ENCODE data around the gene GPR153. TPM values are rescaled to one million over a fixed set of nuclear protein-coding genes. Genes with fewer than 3 reads are reported as not detected.
A peak's percentile ranks its signal among the peaks of the same experiment; 100 is the strongest.

GPR153 gene
- total and polyA plus RNA-seq, 8 donors = 0.19 to 5.1 (median 0.93) TPM

DNA sequence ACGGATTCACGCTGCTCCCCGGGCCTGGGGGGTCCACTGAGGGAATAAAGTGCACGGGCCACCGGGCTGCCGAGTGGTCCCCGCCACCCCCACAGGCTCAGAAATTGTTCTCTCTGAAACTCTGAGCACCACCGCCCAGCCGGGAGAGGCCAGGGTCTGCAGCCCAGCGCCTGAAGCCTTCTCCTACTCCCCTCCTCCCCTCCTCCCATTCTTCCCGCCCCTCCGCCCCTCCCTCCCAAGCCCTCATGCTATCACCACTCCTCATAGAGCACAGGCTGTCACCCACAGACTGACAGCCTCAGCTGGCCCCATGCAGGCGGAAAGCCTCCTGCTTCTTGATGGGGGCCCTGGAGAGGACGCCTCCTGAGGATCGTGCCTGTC, 707 bp upstream of the GPR153 start:
- no peak overlapping the region for H3K4me3 ChIP-seq
- intact Hi-C loops (cut with DNase I) = no loop called here
- FAIRE-seq (no peak), DNase-seq (no peak), ATAC-seq (no peak)
- H3K9me3 ChIP-seq = no peaks in the 10 kb centered on the region
- H3K4me1 ChIP-seq = no peaks in the 10 kb centered on the region
- H3K27ac ChIP-seq = no peak overlapping the region
- no peaks in the 10 kb centered on the region for H3K27me3 ChIP-seq
- WGBS, 2 donors = 30 to 39% methylated on average over 9 to 15 of the region's 15 CpGs
- H3K36me3 ChIP-seq = no peaks in the 10 kb centered on the region
- TF ChIP-seq CTCF (IDR thresholded peaks at IDR 0.05) = no peak

GRCh38 chr1:6260433-6260934, 414 bp downstream of the GPR153 start:
- no peaks in the 10 kb centered on the region for H3K36me3 ChIP-seq
- no peaks in the 10 kb centered on the region for H3K9me3 ChIP-seq
- peak overlapping the region; percentile 12 to 55 (median 32) for H3K4me3 ChIP-seq
- TF ChIP-seq CTCF (IDR thresholded peaks at IDR 0.05) = no peak
- DNase-seq (peak in 2 of 6 donors; percentile 44 to 65), FAIRE-seq (no peak), ATAC-seq (peak in 3 of 4 donors; percentile 7 to 16 (median 12))
- no peaks in the 10 kb centered on the region for H3K4me1 ChIP-seq
- no peak overlapping the region for H3K27ac ChIP-seq
- intact Hi-C loops (cut with DNase I) = no loop called here
- 3 to 4% methylated on average over 30 to 61 of the region's 61 CpGs for WGBS, 2 donors
- H3K27me3 ChIP-seq = no peaks in the 10 kb centered on the region

- Histone ChIP-seq H3K27ac (no peak overlapping the region), H3K4me3 (peak overlapping the region; percentile 12 to 55 (median 24)), H3K27me3 (no peaks in the 10 kb centered on the region), H3K9me3 (no peaks in the 10 kb centered on the region), H3K36me3 (no peaks in the 10 kb centered on the region), H3K4me1 (no peaks in the 10 kb centered on the region)
- DNase-seq (peak in 5 of 6 donors; percentile 51 to 82 (median 59)), FAIRE-seq (no peak), ATAC-seq (peak; percentile 50 to 79 (median 75))
- 8 to 10% methylated on average over 42 to 46 of the region's 46 CpGs for WGBS, 2 donors
- TF ChIP-seq CTCF (IDR thresholded peaks at IDR 0.05) = no peak
- intact Hi-C loops (cut with DNase I) = no loop called here
These were observed 1.2 kb downstream of the GPR153 start for GRCh38 chr1:6259491-6260362.

DNA sequence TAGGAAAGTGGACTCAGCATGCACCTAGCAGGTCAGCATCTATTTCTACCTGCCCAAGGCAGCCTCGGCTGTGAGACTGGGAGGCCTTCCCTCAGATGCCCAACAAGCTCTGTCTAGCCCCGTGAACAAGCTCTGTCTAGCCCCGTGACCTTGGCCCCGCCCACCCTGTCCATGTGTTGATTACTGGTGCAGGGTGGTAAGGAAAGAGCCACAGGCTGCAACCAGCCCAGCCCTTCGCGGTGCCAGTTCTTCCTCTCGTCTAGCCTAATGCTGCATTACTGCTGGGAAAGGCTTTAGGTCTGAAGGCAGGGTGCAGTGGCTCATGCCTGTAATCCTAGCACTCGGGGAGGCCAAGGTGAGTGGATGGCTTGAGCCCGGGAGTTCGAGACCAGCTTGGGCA, 2.2 kb downstream of the GPR153 start:
- H3K27ac ChIP-seq = no peak overlapping the region
- TF ChIP-seq CTCF (IDR thresholded peaks at IDR 0.05) = no peak
- no peaks in the 10 kb centered on the region for H3K27me3 ChIP-seq
- H3K4me3 ChIP-seq = no peak overlapping the region
- intact Hi-C loops (cut with DNase I) = no loop called here
- no peaks in the 10 kb centered on the region for H3K4me1 ChIP-seq
- 53 to 61% methylated on average over 10 of the region's 10 CpGs for WGBS, 2 donors
- no peak for FAIRE-seq
- no peaks in the 10 kb centered on the region for H3K9me3 ChIP-seq
- DNase-seq = no peak
- no peaks in the 10 kb centered on the region for H3K36me3 ChIP-seq
- no peak for ATAC-seq

DNA sequence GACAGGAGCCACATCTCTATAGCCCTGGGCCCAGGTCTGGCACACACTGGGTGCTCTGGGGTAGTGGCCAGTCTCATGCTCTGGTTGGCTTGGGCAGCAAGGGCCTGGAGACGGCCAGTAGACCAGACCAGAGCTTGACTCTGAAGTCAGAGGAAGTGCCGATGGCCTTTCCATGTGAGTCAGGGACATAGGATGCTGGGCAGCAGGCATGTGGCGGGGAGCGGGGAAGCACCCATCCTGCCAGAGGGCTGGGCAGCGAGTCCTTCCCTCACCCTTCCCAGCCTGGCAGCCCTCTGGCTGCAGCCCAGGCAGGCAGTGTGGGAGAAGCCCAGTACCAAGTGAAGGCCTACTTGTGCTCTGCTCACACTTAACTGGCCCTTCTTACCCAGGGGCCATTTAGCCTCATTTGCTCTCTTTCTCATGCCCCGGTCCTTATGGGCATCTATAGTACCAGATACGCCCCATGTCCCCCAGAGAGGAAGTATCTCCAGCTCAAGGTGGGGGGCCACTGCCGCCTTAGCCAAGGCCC, 3.3 kb downstream of the GPR153 start:
- no peak for TF ChIP-seq CTCF (IDR thresholded peaks at IDR 0.05)
- Histone ChIP-seq H3K4me1 (no peaks in the 10 kb centered on the region), H3K36me3 (no peaks in the 10 kb centered on the region), H3K4me3 (no peak overlapping the region), H3K27ac (no peak overlapping the region), H3K9me3 (no peaks in the 10 kb centered on the region), H3K27me3 (no peaks in the 10 kb centered on the region)
- FAIRE-seq (no peak), DNase-seq (no peak), ATAC-seq (no peak)
- WGBS, 2 donors = 94 to 95% methylated on average over 8 of the region's 8 CpGs
- intact Hi-C loops (cut with DNase I) = no loop called here
